GM19099 (cell line): ENCODE data around the gene TRABD.

Experiments used
- POLR2A ChIP-seq: IDR thresholded peaks from 3 replicates; pipeline ENCODE4 v1.6.1; 2011; ENCODE audit warnings: low read depth; ENCODE audit not compliant: insufficient read length; ENCODE audit errors: extremely low read depth

Gene TRABD

GRCh38 chr22:50169774-50170341, 15.9 kb upstream of the TRABD start:
- no peak for TF ChIP-seq POLR2A

- TF ChIP-seq POLR2A = no peak
These were observed 15.0 kb upstream of the TRABD start, which contains the start of gene PANX2 for GRCh38 chr22:50170453-50171318. PANX2 (plus strand) TSS chr22:50170731; CDS start chr22:50170731, 0 bp downstream.

GRCh38 chr22:50171319-50171964, 14.3 kb upstream of the TRABD start:
- no peak for TF ChIP-seq POLR2A

GRCh38 chr22:50171965-50172421, 13.7 kb upstream of the TRABD start:
- TF ChIP-seq POLR2A = no peak

- TF ChIP-seq POLR2A = no peak
These were observed 12.3 kb upstream of the TRABD start for GRCh38 chr22:50173311-50173982.

- TF ChIP-seq POLR2A = no peak
These were observed 11.7 kb upstream of the TRABD start for GRCh38 chr22:50173983-50174355.

GRCh38 chr22:50174382-50175190, 11.1 kb upstream of the TRABD start:
- no peak for TF ChIP-seq POLR2A

- no peak for TF ChIP-seq POLR2A
These were observed 10.6 kb upstream of the TRABD start for GRCh38 chr22:50175191-50175461.

GRCh38 chr22:50175921-50176849, 9.5 kb upstream of the TRABD start:
- TF ChIP-seq POLR2A = no peak

GRCh38 chr22:50176850-50177536, 8.7 kb upstream of the TRABD start:
- no peak for TF ChIP-seq POLR2A

GRCh38 chr22:50177537-50178470, 7.9 kb upstream of the TRABD start:
- no peak for TF ChIP-seq POLR2A

GRCh38 chr22:50178471-50178864, 7.2 kb upstream of the TRABD start:
- TF ChIP-seq POLR2A = no peak
